Endothelial cell (in vitro differentiated cells): ENCODE measurements around the gene PRKAG3. TPM values are rescaled to one million over a fixed set of nuclear protein-coding genes. Genes with fewer than 3 reads are reported as not detected.

ENCODE experiments used
- DNase-seq: peaks from one replicate; pipeline ENCODE4 v3.0.0; 2021; ENCODE audit warnings: low spot score
- H3K27ac Mint-ChIP-seq: one replicate; pipeline ENCODE4 v1.8.0; 2021; ENCODE audit warnings: mixed read lengths, inconsistent platforms; ENCODE audit not compliant: unreplicated experiment
- H3K27me3 Mint-ChIP-seq: one replicate; pipeline ENCODE4 v1.8.0; 2021; ENCODE audit warnings: mild to moderate bottlenecking, moderate library complexity, mixed read lengths, inconsistent platforms; ENCODE audit not compliant: unreplicated experiment
- H3K36me3 Mint-ChIP-seq: one replicate; pipeline ENCODE4 v1.8.0; 2021; ENCODE audit warnings: mild to moderate bottlenecking, low read depth, mixed read lengths, inconsistent platforms; ENCODE audit not compliant: unreplicated experiment
- H3K4me1 Mint-ChIP-seq: one replicate; pipeline ENCODE4 v1.8.0; 2021; ENCODE audit warnings: mild to moderate bottlenecking, mixed read lengths, inconsistent platforms; ENCODE audit not compliant: unreplicated experiment
- H3K4me3 Mint-ChIP-seq: one replicate; pipeline ENCODE4 v1.8.0; 2021; ENCODE audit warnings: mild to moderate bottlenecking, mixed read lengths, inconsistent platforms; ENCODE audit not compliant: unreplicated experiment
- H3K9me3 Mint-ChIP-seq: one replicate; pipeline ENCODE4 v1.8.0; 2021; ENCODE audit warnings: mixed read lengths, inconsistent platforms; ENCODE audit not compliant: unreplicated experiment
- total RNA-seq: library from RNA; stranded (reverse); fragmentation: NEBNext Ultra II Directional; extraction: Animal tissue kit (Norgen Biotek cat#: 25700); gene quantifications from one replicate; pipeline ENCODE4 v1.2.1, GENCODE V29; 2021; ENCODE audit not compliant: unreplicated experiment
- TF ChIP-seq, protein P1 (sequence below): fragments of 200-600 bp; sonication (generic); IDR thresholded peaks from one replicate; pipeline ENCODE4 v1.5.0; 2021; ENCODE audit warnings: antibody characterized with exemption; ENCODE audit not compliant: unreplicated experiment

PRKAG3 gene
- total RNA-seq, 1 donor from 2014 or later: not detected

- H3K4me3 Mint-ChIP-seq: peak overlapping the region; percentile 88
- DNase-seq: no peak
- peaks cover 5% of the 10 kb centered on the region for H3K9me3 Mint-ChIP-seq
Observed at GRCh38 chr2:218780851-218781690, 50.5 kb downstream of the PRKAG3 start.

GRCh38 chr2:218780046-218780445 lies 51.6 kb downstream of the PRKAG3 start:
- Mint-ChIP-seq H3K27ac (no peak overlapping the region), H3K4me3 (no peak overlapping the region), H3K36me3 (peaks cover 16% of the 10 kb centered on the region), H3K27me3 (peaks cover 11% of the 10 kb centered on the region), H3K9me3 (peaks cover 5% of the 10 kb centered on the region), H3K4me1 (peaks cover 26% of the 10 kb centered on the region)
- DNase-seq: no peak
- TF ChIP-seq, protein P1, sequence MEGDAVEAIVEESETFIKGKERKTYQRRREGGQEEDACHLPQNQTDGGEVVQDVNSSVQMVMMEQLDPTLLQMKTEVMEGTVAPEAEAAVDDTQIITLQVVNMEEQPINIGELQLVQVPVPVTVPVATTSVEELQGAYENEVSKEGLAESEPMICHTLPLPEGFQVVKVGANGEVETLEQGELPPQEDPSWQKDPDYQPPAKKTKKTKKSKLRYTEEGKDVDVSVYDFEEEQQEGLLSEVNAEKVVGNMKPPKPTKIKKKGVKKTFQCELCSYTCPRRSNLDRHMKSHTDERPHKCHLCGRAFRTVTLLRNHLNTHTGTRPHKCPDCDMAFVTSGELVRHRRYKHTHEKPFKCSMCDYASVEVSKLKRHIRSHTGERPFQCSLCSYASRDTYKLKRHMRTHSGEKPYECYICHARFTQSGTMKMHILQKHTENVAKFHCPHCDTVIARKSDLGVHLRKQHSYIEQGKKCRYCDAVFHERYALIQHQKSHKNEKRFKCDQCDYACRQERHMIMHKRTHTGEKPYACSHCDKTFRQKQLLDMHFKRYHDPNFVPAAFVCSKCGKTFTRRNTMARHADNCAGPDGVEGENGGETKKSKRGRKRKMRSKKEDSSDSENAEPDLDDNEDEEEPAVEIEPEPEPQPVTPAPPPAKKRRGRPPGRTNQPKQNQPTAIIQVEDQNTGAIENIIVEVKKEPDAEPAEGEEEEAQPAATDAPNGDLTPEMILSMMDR: no peak

More at GRCh38 chr2:218780851-218781690, 50.5 kb downstream of the PRKAG3 start:
- Mint-ChIP-seq H3K36me3 (peaks cover 9% of the 10 kb centered on the region), H3K4me1 (peaks cover 32% of the 10 kb centered on the region), H3K27me3 (peaks cover 11% of the 10 kb centered on the region), H3K27ac (peak overlapping the region; percentile 72)
- TF ChIP-seq, protein P1: no peak

DNA sequence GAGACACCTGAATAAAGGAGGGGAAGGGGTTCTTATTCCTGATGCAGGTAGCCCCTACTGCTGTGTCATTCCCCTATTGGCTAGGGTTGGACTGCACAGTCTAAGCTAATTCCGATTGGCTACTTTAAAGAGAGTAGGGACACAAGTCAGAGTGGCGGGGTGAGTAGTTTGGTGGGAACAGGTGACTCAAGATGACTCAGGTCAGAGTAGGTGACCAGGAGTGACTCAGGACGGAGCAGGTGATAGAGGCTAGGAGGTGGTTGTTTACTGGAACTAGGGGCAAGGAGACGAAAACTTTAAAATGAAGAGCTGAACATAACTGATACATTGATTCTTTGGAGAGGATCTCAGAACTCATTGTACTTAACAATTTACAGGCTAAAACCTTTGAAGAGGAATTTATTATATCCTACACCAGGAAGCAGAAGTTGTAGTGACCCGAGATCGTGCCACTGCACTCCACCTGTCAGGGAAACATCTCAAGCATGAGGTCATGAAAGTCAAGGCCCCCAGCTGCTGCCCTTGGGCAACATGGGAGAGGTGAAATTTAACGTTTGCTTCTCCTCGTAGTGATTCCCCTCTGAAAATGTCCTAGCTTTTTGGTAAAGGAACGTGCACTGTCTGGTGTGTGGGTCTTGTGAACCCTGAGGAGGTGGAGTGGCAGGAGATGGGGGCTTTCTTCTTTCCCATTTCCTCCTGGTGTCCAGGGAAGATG lies 54.2 kb downstream of the PRKAG3 start:
- H3K4me3 Mint-ChIP-seq: peak overlapping the region; percentile 76
- H3K27ac Mint-ChIP-seq: no peak overlapping the region
- H3K9me3 Mint-ChIP-seq: peaks cover 5% of the 10 kb centered on the region
- peaks cover 12% of the 10 kb centered on the region for H3K4me1 Mint-ChIP-seq
- TF ChIP-seq, protein P1: no peak
- no peak for DNase-seq
- peaks cover 7% of the 10 kb centered on the region for H3K27me3 Mint-ChIP-seq
- H3K36me3 Mint-ChIP-seq: peaks cover 32% of the 10 kb centered on the region

DNA sequence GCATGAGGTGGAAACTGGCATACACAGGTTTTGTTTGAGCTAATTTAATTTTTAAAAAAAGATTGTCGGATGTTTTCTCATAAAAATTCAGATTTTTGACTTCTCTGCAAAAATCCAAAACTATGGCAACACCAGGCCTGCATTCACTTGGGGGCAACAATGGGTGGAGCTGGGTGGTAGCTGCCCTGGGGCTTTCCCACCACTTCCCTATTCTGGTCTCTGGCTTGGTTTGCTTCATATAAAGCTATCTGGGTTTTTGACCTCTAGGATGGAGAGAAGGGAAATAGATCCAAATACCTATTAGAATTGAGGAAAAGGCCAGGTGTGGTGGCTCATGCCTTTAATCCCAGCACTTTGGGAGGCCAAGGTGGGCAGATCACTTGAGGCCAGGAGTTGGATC lies 55.1 kb downstream of the PRKAG3 start:
- DNase-seq: no peak
- H3K4me3 Mint-ChIP-seq: no peak overlapping the region
- TF ChIP-seq, protein P1: no peak
- peaks cover 5% of the 10 kb centered on the region for H3K9me3 Mint-ChIP-seq
- peaks cover 39% of the 10 kb centered on the region for H3K36me3 Mint-ChIP-seq
- no peak overlapping the region for H3K27ac Mint-ChIP-seq
- peaks cover 5% of the 10 kb centered on the region for H3K27me3 Mint-ChIP-seq
- peaks cover 9% of the 10 kb centered on the region for H3K4me1 Mint-ChIP-seq
